ENCODE results near the gene TOX2. TPM values are rescaled to one million over a fixed set of nuclear protein-coding genes. Genes with fewer than 3 reads are reported as not detected.
A peak's percentile ranks its signal among the peaks of the same experiment; 100 is the strongest.

Gene TOX2
- total RNA-seq, 1 experiment from 2014 or later = 1.6 TPM

DNA sequence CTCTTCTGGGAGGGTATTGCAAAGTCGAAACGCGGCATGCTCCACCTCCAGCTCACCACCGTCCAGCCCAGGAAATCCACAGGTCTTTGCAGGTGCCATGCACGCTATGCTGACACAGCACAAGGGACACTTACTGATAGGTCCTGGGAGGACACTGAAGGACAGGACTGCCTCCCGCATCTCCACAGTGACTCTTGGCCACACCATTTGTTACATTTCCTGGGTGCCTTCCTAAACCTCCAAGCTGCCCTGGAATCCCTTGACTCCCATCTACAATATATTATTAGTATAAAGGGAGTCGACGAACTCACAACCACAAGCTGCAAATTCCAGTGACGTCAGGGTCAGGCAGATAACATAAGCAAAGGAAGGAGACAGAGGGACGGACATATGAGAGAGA lies 165.4 kb downstream of the TOX2 start:
- Histone ChIP-seq H3K36me3 (replicated peaks; ENCODE audit: control insufficient read depth, insufficient read depth, low read length) (no peaks in the 10 kb centered on the region), H3K27me3 (ENCODE audit: control insufficient read depth, insufficient read depth, low read length) (no peaks in the 10 kb centered on the region), H3K4me3 (ENCODE audit: insufficient read depth, low read depth, low read length) (no peak overlapping the region)
- no peak for DNase-seq

DNA sequence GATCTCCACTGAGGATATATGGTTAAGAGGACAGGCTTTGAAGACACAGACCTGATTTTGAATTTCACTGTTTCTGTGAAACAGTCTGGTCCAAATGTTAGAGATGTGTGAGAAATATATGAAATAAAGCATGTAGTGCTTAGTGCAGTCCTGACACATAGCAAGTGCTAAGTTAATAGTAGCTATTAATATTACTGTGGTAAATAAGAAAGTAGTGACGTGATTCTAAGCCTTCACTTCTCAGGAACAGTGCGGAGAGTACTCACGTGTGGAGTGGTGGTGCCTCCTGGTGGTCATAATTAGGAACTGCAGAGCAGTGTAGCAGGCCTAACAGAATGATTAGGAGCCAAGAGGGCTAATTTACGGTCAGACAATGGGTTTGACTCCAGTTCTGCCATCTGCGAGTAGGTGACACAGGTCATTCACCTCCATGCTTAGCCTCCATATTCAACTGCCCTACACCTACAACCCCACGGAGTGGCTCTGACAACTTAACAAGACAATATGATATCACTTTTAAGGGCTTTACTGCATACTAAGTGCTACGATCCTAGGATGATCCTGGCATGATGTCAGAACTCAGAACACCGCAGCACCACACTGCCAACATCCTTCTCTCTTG lies 166.1 kb downstream of the TOX2 start:
- Histone ChIP-seq H3K36me3 (replicated peaks; ENCODE audit: control insufficient read depth, insufficient read depth, low read length) (no peaks in the 10 kb centered on the region), H3K27me3 (ENCODE audit: control insufficient read depth, insufficient read depth, low read length) (no peaks in the 10 kb centered on the region), H3K4me3 (ENCODE audit: insufficient read depth, low read depth, low read length) (no peak overlapping the region)
- peak; percentile 87 for DNase-seq

DNA sequence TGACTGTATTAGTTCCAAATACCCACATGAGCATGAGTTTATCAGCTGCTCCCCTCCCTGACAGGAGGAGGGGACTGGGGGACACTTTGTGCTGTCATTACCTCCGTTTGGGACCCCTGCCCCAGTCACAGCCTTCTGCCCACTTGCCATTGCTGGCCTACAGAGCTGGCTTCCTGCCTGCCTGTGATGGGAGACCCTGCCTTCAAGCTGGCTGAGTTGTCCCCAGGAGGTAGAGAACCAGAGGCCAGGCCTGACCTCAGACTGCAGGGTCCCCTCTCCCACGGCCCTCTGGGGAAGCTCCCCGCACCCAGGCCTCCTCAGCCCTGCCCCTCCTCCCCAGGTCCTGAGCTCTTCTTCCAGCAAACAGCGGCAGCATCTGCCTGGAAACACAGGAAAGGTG lies 166.8 kb downstream of the TOX2 start:
- no peaks in the 10 kb centered on the region for H3K27me3 ChIP-seq (ENCODE audit: control insufficient read depth, insufficient read depth, low read length)

DNA sequence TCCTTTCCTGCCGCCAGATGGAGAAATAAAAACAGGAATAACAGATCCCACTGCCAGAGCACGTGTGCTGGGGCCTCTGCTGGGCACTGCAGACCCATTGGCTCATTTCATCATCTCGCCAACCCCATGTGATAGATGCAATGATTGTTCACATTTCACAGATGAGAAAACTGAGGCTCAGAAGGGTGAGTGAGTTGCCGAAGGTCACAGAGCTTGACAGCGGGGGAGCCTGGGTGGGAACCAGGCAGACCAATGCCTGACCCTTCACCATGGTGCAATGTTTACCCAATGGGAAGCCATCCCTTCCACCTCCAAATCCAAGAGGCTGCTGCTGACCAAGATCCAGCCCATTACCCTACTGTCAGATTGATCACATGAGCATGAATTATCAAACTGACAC lies 167.2 kb downstream of the TOX2 start:
- H3K36me3 ChIP-seq (replicated peaks; ENCODE audit: control insufficient read depth, insufficient read depth, low read length) = no peaks in the 10 kb centered on the region

More for the DNA sequence above, 166.8 kb downstream of the TOX2 start:
- Histone ChIP-seq H3K36me3 (replicated peaks; ENCODE audit: control insufficient read depth, insufficient read depth, low read length) (no peaks in the 10 kb centered on the region), H3K4me3 (ENCODE audit: insufficient read depth, low read depth, low read length) (no peak overlapping the region)
- no peak for DNase-seq

DNA sequence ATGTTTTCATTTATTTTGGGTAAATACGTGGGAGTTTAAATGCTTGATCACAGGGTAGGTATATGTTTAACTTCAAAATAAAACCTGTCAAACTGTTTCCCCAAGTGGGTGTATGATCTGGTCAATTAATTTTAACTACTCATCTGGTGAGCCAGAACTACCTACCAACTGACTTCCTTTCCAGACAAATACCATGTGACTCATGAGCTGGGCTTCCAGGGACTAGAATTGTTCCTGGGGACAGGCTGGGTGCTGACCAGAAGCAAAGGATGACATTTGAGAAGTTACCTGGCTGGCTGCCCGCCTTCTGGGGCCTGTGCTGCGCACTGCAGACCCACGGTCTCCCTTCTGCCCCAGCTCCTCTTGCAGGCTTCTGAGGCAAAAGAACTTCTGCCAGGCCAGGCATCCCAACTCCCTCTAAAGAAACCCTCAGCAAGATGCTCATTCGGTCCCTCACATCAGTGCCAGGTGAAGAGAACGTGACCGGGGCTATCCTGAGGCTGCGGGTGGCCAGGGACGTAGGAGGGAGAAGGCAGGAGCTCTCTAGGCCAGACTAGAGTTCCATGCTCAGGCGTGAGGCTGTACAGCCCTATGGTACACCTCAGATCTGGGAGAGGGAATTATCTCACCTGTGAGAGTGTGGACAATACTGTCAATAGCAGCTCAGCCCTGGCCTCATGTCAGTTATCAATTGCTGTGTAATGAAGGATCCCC lies 168.7 kb downstream of the TOX2 start:
- H3K4me3 ChIP-seq (ENCODE audit: insufficient read depth, low read depth, low read length) = no peak overlapping the region
- no peaks in the 10 kb centered on the region for H3K36me3 ChIP-seq (replicated peaks; ENCODE audit: control insufficient read depth, insufficient read depth, low read length)
- DNase-seq = no peak
- no peaks in the 10 kb centered on the region for H3K27me3 ChIP-seq (ENCODE audit: control insufficient read depth, insufficient read depth, low read length)

More for the DNA sequence above, 167.2 kb downstream of the TOX2 start:
- no peak overlapping the region for H3K4me3 ChIP-seq (ENCODE audit: insufficient read depth, low read depth, low read length)
- H3K27me3 ChIP-seq (ENCODE audit: control insufficient read depth, insufficient read depth, low read length) = no peaks in the 10 kb centered on the region
- no peak for DNase-seq

DNA sequence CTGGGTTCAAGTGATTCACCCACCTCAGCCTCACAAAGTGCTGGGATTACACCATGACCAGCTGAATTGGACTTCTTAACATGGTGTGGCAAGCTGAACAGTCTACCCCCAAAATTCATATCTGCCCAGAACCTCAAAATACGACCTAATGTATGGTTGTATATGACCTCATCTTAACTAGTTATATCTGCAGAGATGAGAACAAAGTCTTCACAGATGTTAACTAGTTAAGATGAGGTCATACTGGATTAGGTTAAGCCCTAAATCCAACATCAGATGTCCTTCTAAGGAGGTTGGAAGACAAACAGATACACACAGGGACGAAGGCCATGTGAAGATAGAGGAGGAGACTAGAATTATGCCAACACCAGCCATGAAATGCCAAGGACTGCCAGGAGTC lies 169.8 kb downstream of the TOX2 start:
- no peaks in the 10 kb centered on the region for H3K27me3 ChIP-seq (ENCODE audit: control insufficient read depth, insufficient read depth, low read length)
- H3K36me3 ChIP-seq (replicated peaks; ENCODE audit: control insufficient read depth, insufficient read depth, low read length) = no peaks in the 10 kb centered on the region
- DNase-seq = no peak
- H3K4me3 ChIP-seq (ENCODE audit: insufficient read depth, low read depth, low read length) = no peak overlapping the region

DNA sequence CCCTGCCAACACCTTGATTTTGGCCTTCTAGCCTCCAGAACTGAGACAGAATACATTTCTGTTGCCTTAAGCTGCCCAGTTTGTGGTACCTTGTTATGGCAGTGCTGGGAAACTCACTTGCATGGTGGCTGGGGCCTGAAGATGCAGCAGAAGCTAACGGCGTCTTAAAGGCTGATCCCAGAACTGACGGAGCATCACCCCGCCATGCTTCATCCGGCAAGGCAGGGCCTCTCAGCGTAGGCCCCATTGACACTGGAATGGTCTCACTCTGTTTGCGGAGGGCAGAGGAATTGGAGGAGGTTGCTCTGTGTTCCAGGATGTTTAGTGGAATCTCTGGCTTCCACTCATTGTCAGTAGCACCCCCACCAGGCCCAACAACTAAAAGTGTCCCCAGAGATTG lies 170.2 kb downstream of the TOX2 start:
- Histone ChIP-seq H3K36me3 (replicated peaks; ENCODE audit: control insufficient read depth, insufficient read depth, low read length) (no peaks in the 10 kb centered on the region), H3K4me3 (ENCODE audit: insufficient read depth, low read depth, low read length) (no peak overlapping the region)
- DNase-seq = no peak

DNA sequence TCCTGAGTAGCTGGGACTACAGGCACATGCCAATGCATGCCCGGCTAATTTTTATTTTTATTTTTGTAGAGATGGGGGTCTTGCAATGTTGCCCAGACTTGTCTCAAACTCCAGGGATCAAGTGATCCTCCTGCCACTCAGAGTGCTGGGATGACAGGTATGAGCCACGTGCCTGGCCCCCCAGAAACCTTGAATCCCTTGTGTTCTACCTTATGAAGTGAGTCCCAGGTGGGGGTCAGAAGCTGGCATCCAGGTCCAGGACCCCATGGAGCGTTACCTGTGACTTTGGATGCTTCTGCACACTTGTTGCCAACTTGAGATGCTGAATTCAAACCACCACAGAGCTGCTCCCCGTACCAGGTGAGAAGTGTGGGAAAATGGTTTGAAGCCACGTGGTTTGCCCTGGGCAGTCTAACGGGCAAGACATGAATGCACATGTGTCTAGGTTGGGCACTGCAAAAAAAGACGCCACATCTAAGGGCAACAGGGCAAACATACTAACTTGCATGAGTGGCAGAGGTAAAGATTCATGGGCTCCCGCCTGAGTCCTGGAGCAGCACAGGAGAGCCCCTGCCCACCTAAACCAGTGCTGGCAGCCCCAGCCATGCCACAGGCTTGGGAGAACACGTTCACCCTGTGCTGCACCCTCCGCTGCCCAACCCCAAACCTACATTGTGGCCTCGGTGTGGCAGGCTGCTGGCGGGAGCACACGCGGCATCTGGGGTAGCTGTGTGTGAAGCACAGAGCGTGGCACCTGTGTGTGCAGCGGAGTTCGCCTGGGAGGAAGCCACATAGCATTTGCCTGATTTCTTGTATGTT lies 171.2 kb downstream of the TOX2 start:
- no peak for DNase-seq
- Histone ChIP-seq H3K36me3 (replicated peaks; ENCODE audit: control insufficient read depth, insufficient read depth, low read length) (no peaks in the 10 kb centered on the region), H3K27me3 (ENCODE audit: control insufficient read depth, insufficient read depth, low read length) (no peaks in the 10 kb centered on the region), H3K4me3 (ENCODE audit: insufficient read depth, low read depth, low read length) (no peak overlapping the region)

More for the DNA sequence above, 170.2 kb downstream of the TOX2 start:
- H3K27me3 ChIP-seq (ENCODE audit: control insufficient read depth, insufficient read depth, low read length) = no peaks in the 10 kb centered on the region

DNA sequence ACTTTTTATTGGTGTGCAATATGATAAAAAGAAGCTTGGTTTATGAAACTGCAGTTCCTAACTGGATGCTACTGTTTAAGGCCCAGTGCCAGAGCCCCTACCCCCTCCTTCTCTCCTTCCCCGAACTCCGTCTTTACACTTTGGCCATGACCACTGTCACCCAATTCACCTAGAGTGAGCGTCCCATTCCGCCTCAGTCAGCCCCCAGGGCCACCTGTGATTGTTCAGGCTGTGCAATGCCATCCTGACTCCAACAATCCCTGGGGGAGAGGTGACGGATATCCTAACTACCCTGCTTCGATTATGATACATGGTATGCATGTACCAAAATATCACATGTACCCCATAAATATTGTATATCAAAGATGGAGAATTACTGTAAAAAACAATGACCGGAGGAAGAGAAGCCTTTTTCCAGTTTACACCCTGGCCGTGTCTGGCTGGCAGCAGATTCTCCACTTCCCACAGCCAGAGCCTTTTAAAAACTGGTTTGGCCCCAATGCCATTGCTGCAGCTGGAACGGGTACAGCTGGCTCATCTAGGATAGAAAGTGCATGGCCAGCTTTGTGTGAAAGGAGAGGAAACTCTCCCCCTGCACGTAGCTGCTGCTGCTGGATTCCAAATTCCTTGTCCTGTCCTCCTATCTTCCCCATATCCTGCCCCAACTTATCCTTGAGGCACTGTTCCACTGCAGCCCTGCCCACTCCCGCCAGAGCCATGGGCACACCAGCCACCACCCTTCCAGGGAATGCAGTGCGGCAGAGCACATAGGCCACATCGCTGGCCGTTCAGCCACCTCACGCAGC lies 172.6 kb downstream of the TOX2 start:
- Histone ChIP-seq H3K36me3 (replicated peaks; ENCODE audit: control insufficient read depth, insufficient read depth, low read length) (no peaks in the 10 kb centered on the region), H3K27me3 (ENCODE audit: control insufficient read depth, insufficient read depth, low read length) (no peaks in the 10 kb centered on the region), H3K4me3 (ENCODE audit: insufficient read depth, low read depth, low read length) (no peak overlapping the region)
- no peak for DNase-seq

DNA sequence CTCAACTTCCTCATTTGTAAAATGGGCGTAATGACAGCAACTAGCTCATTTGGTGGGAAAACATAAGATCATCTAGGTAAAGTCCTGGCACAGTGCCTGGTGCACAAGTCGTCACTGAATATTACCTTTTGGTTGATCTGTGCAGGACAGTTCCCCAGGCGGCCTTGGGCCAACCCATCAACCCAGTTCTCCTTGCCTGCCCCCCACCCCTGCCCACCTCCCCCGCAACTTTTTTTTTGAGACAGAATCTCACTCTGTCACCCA lies 173.1 kb downstream of the TOX2 start:
- no peak overlapping the region for H3K4me3 ChIP-seq (ENCODE audit: insufficient read depth, low read depth, low read length)
- no peaks in the 10 kb centered on the region for H3K36me3 ChIP-seq (replicated peaks; ENCODE audit: control insufficient read depth, insufficient read depth, low read length)
- no peaks in the 10 kb centered on the region for H3K27me3 ChIP-seq (ENCODE audit: control insufficient read depth, insufficient read depth, low read length)
- no peak for DNase-seq

DNA sequence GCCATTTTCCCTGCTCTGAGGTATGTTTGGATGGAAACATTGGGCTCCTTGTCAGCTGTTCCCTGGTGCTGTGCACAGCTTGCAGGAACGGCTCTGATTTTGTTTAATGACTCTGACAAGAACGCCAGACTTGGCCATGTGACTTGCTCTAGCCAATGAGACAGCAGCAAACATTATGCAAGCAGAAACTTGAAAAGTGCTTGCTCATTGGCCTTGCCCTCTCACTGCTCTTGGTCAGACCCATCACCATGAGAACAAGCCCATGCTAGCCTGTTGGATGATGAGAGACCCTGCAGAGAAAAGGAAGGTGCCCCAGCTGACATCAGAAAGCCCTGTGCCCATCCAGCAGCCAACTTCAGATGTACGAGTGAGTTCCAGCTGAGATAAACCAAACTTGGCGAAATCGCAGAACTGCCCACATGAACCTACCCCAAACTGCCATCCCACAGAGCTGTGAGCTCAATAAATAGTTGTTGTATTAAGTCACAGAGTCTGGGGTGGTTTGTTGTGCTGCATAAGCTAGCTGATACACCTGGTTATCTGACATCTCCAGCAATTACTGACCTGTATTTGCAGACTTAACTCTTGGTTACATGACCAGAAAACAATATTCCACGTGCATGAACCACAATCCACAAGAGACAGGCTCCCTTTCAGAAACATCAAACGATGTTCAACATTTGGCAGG lies 175.5 kb downstream of the TOX2 start:
- no peaks in the 10 kb centered on the region for H3K27me3 ChIP-seq (ENCODE audit: control insufficient read depth, insufficient read depth, low read length)
- no peaks in the 10 kb centered on the region for H3K36me3 ChIP-seq (replicated peaks; ENCODE audit: control insufficient read depth, insufficient read depth, low read length)
- DNase-seq = no peak

DNA sequence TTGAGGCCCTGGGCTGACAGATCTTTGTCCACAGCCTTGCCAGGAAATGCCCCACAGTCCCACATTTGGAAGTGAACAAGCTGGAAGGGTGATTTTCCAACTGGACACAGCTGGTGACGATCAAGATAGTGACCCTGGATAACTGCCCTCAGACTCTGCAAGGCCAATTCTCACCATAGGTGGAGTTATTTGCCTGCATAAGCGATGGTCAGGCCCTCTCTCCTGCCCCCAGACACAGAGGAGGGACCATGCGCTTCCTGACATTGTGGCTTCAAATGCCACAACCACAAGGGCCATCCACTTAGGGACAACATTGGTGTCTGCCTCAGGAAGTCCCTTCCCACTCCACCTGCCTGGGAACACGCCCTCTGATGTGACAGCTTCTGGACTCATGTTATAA lies 176.4 kb downstream of the TOX2 start:
- Histone ChIP-seq H3K4me3 (ENCODE audit: insufficient read depth, low read depth, low read length) (no peak overlapping the region), H3K36me3 (replicated peaks; ENCODE audit: control insufficient read depth, insufficient read depth, low read length) (no peaks in the 10 kb centered on the region), H3K27me3 (ENCODE audit: control insufficient read depth, insufficient read depth, low read length) (no peaks in the 10 kb centered on the region)
- DNase-seq = no peak

More for the DNA sequence above, 175.5 kb downstream of the TOX2 start:
- no peak overlapping the region for H3K4me3 ChIP-seq (ENCODE audit: insufficient read depth, low read depth, low read length)

DNA sequence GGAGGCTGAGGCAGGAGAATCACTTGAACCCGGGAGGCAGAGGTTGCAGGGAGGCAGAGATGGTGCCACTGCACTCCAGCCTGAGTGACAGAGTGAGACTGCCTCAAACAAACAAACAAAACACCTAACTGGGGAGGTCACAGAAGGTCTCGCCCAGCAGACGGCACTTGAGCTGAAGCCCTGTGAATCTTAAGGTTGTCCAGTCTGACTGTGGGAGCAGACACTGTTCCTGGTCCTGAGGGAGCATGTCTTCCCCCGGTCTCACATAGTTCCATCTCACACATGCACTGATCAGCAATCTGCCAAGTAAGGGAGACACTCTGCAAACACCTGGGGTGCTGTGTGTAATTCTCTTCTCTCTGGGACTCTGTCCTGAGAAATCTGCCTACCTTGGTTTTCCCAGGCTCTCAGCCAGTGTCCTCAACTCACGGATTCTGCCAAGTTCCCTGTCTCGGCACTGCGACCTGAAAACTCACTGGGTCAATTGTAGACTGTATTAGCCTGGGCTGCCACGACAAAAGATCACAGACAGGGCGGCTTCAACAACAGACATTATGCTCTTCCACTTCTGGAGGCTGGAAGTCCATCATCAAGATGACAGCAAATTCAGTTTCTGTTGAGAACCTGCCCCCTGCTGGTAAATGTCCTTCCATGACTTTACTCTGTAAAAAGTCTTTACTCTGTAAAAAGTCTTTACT lies 178.0 kb downstream of the TOX2 start:
- DNase-seq = no peak

DNA sequence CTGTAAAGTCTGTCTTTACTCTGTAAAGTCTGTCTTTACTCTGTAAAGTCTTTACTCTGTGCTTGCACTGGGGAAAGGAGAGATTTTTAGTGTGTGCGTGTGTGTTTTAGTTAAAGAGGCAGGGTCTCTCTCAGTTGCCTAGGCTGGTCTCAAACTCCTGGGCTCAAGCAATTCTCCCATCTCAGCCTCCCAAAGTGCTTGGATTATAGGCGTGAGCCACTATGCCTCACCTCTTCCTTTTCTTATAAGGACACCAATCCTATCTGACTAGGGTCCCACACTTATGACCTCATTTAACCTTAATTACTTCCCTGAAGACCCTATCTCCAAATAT lies 178.6 kb downstream of the TOX2 start:
- DNase-seq = no peak
- Histone ChIP-seq H3K27me3 (ENCODE audit: control insufficient read depth, insufficient read depth, low read length) (no peaks in the 10 kb centered on the region), H3K4me3 (ENCODE audit: insufficient read depth, low read depth, low read length) (no peak overlapping the region), H3K36me3 (replicated peaks; ENCODE audit: control insufficient read depth, insufficient read depth, low read length) (no peaks in the 10 kb centered on the region)

More for the DNA sequence above, 178.0 kb downstream of the TOX2 start:
- Histone ChIP-seq H3K4me3 (ENCODE audit: insufficient read depth, low read depth, low read length) (no peak overlapping the region), H3K27me3 (ENCODE audit: control insufficient read depth, insufficient read depth, low read length) (no peaks in the 10 kb centered on the region), H3K36me3 (replicated peaks; ENCODE audit: control insufficient read depth, insufficient read depth, low read length) (no peaks in the 10 kb centered on the region)

Data from H7 (cell line).